H4 (cell line): Measurements from ENCODE around the gene LCNL1. TPM values are rescaled to one million over a fixed set of nuclear protein-coding genes. Genes with fewer than 3 reads are reported as not detected.

Experiments used
- DNase-seq: peaks from one replicate; pipeline ENCODE4 v3.0.0-alpha.2; 2015; ENCODE audit warnings: low spot score
- total RNA-seq: library from RNA; depleted of rRNA; stranded (reverse); fragments of >200 nt; shearing (Covaris generic); gene quantifications from 2 replicates; pipeline ENCODE4 v1.2.3, GENCODE V29; 2014

Gene LCNL1
- total RNA-seq, 1 experiment from 2014 or later, result not detected

- no peak for DNase-seq
These were observed 27.3 kb downstream of the LCNL1 start for GRCh38 chr9:137009938-137010732.

DNA sequence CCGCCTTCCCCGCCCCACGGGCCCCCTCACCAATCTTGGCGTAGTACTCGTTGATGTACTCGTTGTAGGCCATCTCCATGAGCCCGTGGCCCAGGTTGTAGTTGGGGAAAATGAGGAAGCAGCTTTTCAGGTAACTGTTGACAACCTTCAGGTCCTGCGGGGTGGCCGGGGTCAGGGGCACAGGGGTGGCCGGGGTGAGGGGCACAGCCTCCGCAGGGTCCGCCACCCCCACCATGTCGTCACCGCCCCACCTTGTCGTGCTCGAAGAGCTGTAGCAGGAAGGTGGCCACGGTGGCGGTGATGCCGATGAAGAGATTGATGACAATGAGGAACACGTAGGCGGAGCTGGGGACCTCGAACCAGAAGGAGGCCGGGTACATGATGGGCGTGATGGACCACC lies 28.4 kb downstream of the LCNL1 start:
- DNase-seq, result no peak

- DNase-seq, result no peak
These were observed 29.3 kb downstream of the LCNL1 start for GRCh38 chr9:137011907-137012675.

DNA sequence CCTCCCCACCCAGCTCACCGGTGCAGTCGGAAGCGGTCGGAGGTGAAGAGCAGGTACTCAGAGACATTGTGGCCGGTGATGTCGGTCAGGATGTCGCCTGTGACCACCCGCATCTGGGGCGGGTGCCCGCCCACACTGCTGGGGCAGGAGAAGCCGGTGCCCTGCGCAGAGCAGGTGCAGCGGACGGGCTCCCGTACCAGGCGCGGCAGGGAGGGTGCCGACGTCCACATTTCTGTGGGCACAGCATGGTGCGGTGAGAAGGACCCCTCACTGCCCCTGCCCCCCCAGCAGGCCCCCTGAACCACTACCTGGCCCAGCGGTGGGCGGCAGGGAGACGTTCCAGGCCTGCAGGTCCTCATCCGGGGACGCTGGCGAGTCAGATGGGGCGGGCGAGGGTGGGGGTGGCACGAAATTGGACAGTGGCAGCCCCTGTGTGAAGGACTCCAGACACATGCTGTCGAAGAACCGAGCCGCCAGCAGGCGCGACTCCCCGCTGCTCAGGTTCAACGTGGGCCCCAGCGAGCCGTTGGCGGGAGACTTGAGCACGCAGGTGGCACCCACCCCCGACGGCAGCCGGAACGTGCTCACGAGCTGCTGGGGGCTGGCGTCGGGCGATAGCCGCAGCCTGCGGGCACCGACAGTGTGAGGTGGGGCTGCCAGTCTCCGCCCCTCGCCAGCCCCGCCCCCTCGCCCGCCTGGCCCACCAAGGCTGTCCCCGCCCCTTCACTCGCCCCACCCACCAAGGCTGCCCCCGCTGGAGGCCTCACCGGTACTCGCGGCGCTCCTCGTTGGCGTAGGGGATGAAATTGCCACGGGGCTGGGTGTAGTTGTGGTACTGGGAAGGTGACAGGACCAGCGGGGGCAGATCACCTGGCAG lies 30.1 kb downstream of the LCNL1 start:
- DNase-seq, result no peak

DNA sequence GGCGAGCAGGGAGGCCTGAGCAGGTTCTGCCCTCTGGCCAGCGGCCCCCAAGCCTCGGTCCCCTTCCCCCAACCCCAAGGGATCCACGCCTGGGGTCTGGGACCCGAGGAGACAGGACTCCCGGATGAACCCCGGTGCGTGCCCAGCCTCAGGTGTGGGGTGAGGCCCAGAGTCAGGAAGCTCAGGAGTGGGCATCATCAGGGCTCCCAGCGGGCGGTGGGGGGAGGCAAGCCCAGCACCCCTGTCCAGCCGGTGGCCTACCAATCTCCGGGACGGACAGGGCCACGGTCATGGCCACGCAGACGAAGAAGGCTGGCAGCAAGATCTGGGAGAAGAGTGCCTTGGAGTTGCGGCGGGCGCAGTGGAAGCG lies 30.8 kb downstream of the LCNL1 start:
- no peak for DNase-seq

DNA sequence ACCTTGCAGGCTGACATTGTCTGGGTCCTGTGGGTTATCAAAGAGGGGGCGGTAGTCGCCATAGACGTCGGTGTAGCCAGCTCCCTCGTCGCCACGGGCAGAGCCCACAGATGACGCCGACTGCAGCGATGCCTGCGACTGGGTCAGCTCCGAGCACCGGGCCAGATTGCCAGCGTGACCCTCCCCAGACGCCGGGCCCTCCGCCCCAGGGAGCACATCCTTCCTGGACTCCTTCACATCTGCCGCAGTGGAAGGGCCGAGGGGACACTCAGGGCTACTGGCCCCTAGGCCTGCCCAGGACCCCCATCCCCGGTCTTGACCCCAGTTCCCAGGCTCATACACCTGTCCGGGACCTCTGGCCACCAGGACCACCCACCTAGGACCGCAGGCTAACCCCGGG lies 31.4 kb downstream of the LCNL1 start:
- no peak for DNase-seq

DNA sequence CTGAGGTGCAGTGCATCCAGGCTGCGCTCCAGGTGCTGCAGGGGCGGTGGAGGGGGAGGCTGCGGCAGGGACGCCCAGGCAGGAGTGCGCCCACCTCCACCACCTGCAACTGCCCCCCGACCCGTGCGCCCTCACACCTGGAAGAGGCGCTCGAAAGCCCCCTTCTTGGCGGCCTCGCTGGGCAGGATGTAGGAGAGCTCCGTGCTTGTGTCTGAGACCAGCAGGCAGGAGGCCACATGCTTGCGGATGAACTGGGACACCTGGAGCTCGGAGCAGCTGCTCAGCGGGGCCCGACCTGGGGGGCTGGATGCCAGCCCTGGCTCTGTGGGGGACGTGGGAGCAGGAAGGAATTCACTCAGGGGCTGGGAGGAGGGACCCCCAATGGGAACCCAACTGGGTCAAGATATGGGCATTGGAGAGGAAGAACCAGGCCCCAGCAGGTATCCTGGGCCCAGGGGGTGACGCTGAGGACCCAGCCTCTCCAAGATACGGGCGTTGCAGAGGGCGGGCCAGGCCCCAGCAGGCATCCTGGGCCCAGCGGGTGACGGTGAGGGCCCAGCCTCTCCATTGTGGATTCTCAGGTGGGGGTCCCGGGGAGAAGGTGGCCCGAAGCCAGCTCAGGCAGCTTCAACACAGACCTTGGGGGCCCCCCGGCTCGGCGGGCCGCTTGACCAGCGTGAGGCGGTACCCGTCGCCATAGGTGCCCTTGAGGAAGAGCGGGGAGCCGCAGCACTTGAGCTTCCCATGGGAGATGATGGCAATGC lies 32.2 kb downstream of the LCNL1 start:
- DNase-seq, result no peak

GRCh38 chr9:137015540-137015930 lies 32.7 kb downstream of the LCNL1 start:
- no peak for DNase-seq

- DNase-seq, result no peak
These were observed 33.2 kb downstream of the LCNL1 start for GRCh38 chr9:137015976-137016375.

- DNase-seq, result no peak
These were observed 33.6 kb downstream of the LCNL1 start for GRCh38 chr9:137016436-137016835.

DNA sequence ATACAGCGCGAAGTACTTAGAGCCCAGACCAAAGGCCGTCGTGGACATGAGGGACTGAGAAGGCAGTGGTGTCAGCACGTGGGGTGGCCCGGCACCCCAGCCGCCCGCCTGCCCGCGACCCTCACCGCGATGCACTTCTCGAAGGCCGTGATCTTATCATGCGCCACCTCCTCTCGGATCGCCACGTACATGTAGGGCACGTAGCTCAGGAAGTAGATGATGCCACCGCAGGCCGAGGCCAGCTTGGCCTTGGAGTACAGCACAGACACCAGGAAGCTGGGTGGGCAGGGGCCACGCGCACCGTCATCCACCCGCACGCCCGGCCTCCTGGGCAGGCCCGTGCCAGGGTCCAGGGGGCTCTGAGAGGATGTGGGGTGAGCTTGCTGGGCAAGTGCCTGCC lies 34.3 kb downstream of the LCNL1 start:
- no peak for DNase-seq

- DNase-seq, result no peak
These were observed 35.2 kb downstream of the LCNL1 start for GRCh38 chr9:137017791-137018497.

- DNase-seq, result no peak
These were observed 36.2 kb downstream of the LCNL1 start for GRCh38 chr9:137018761-137019559.

DNA sequence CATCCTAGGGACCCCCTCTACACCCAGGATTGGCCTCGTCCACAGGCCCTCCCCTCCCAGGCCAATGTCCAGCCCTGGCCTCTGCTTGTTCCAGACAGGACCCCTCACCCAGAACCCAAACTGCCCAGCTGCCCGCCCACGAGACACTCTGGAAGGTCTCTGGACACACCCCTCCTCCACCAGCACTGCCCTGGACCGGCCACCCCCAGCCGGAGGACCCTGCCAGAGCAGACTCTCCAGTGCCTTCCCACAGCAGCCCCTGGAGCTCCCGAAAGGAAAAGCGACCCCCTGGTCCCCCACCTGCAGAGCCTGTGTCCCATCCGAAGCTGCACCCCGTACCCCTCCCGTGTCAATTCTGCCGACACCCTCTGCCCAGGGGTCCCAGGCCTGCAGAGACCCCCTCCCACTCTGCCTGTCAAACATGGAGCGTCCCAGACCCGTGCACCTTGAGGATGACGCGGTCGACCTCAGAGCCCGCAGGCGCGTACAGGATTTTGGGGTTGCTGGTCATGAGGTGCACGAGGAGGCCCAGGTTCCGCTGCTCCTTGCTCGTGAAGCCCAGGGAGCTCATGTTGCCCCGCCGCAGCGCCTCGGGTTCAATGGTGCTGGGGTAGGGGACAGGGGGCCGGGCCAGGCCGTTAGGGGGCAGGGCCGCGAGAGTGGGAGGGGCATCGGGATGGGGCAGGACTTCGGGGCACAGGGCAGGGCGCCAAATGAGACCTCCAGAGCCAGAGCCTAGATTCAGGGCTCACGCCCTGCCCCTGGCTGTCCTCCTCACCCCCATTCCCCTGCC lies 37.3 kb downstream of the LCNL1 start:
- no peak for DNase-seq

DNA sequence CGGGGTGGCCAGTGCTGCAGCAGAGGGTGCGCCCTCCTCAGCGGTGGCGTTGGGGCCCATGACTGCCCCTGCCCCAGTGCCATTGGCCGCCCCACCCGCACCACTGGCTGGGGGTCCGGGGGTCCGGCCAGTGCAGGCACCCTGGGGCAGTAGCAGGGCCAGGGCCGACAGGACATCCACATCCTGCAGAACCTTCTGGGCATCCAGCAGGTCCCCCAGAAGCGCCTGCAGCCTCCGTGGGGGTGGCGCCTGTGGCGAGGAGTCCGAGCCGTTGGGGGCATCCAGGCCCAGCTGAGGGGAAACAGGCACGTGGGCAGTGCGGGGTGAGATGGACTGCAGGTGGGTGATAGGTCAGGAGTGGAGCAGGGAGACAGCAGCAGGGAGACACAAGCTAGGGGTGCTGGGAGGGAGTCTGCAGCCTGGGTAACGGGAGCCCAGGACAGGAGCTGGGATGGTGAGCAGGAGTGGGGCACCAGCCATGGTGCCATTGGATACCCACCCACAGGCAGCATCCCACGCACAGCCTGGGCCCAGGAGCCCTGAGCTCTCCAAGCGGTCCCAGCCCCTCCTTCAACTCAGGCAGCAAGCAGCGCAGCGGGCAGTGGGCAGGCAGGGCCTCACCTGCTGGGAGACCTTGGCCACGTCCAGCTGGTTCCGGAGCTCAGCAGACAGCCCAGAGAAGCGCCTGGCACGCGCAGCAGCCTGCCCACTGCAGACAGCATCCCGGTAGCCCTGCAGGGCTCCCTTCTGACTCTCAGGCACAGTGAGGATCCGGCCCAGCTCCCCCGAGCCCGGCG lies 38.2 kb downstream of the LCNL1 start:
- DNase-seq, result no peak

- no peak for DNase-seq
These were observed 38.8 kb downstream of the LCNL1 start for GRCh38 chr9:137021568-137021978.

GRCh38 chr9:137021979-137022661 lies 39.3 kb downstream of the LCNL1 start:
- DNase-seq, result peak; percentile 44

DNA sequence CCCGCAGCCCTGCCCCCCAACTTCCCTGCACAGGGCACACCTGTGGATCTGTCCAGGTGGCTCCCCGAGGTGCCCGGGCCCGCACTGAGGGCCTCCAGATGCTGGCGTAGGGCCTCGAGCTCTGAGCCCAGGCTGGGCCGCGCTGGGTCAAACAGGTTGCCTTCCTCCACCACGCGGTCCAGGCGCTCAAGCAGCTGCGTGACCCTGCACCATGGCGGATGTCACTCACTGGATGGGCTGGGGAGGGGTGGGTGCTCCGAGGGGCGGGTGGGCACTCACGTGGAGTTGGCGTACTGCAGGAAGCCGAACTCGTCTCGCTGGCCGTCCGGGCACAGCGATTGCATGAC lies 39.8 kb downstream of the LCNL1 start:
- DNase-seq, result no peak
